8988T (cell line): ENCODE results near the gene ZNF782.
A peak's percentile ranks its signal among the peaks of the same experiment; 100 is the strongest.
"Not testable (repeated sequence)": the region's sequence is repeated elsewhere in the genome, so short reads cannot be mapped to it uniquely, and the experiment has no call there.

ENCODE experiments used
- DNase-seq: peaks from one replicate; pipeline ENCODE4 v3.0.0; 2011

Gene ZNF782

DNA sequence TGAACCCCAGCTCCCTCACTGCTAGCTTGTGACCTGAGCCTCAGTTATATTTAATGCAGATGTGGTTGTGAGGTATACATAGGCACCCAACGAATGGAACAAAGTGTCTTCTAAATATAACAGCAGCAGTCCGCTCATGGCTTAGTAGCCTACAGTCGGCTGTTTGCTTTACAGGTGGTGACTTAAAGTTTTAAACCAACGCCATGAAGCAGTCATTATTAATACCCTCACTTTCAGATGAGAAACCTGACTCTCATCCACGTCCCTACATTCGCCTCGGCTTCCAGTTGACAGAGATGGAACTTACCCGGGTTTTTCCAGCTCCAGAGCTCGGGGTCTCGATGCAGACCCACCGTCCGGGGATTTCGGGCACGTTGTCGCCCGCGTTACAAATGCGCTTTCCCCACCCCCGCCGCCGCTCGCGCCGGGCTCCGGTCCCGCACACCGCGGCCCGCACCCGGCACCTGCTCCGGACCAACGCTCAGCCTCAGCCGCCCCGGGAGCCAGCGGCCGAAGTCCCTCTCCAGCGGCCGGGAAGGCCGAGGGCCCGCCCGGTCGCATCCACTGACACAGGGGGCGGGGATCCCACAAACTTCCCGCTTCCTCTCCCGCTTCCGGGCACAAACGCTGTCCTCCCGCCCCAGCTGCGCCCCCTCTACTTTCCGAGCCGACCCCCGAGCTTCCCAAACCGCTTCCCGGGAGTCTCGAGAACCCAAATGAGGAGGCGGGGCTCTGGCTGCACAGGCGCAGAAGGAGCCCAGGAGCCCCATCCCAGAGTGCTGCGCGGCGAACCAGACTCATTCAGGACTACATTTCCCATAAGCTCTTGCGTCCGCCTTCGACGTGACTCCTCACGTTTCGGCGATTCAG lies at the start of gene ZNF782:
Gene ZNF782, minus strand, starts transcription at position 734 of the 870 bp plus-strand sequence. CDS start 2,553 bp downstream, outside the sequence.
- DNase-seq, result peak; percentile 62

DNA sequence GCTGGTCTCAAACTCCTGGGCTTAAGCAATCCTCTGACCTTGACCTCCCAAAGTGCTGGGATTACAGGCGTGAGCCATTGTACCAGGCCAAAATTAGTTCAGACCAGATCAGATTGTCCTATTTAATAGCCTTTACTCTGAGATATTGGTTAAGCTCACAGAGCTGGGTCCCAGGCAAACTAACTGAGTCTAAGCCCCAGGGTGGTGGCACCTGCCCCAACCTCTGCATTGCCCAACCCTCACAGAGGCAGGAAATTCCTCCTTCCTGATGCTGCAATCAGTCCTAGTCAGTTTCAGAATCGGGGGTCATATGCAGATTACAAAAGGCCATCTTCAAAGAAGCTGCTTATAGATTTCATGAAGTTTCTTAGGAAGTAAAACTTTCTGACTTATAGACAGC lies 45.7 kb upstream of the ZNF782 start:
- DNase-seq, result not testable (repeated sequence)

DNA sequence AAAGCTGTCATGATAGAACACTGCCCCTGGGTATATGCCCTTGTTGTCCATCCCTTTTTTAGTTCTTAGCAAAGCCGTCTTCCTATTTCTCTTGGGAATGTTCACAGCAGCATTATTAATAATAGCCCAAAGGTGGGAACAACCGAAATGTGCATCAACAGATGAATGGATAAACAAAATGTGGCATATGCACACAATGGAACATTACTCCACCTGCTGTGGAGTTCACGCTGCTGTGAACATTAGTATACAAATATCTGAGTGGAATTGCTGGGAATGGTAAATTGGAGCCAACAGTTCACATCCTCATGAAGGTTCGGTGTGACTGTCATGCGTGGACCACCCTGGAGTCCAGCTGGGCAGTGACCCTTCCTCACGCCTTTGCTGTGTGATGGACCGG lies 37.8 kb upstream of the ZNF782 start:
- no peak for DNase-seq

DNA sequence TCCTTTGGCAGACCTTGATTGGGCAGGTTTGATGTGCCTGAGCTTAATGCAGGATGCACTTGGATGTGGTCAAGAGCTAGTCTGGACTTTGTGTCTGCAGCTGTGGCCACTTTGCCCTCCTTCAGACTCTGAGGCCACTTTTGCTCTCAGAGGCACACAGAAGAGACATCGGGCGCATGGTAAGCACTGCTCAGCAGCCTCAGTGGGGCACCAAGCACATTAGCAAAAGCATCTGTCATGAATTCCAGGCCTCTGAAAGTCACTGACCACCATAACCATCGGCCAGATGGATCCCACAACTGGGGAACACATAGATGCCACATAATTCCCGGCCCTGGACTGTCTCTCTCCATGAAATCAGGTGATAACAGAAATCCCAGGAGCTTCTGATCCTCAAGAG lies 34.3 kb upstream of the ZNF782 start:
- DNase-seq, result no peak

DNA sequence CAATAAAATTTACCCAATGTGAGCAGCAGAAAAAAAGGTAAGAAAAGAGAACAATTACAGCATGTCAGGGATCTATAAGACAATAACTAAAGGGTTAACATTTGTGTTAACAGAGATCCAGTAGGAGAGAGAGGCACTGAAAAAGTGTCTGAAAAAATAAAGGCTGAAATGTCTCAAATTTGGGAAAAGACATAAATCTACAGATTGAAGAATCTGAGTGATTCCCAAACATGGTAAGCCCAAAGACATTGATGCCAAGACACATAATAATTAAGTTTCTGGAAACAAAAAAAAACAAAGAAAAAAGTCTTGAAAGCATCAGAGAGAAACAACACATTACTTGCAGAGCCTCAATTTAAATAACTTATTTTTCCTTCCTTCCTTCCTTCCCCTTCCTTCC lies 31.1 kb upstream of the ZNF782 start:
- DNase-seq, result no peak

DNA sequence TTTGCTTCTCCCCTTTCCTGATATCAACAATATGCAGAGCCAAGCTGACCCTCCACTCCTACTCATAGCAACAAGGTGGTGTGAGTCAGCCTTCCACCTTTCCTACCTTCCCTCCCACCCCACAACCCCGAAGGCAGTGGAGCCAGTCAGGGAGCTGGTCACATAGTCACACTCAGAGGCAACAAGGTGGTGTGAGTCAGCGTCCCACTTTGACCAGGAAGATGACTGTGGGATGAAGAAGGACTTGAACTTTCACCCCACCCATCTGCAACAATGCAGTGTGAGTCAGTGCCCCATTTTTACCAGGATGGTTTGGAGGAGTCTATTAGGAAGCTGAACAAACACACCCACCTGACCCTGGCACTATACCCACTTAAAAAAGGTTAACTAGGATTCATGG lies 30.1 kb upstream of the ZNF782 start:
- DNase-seq, result no peak

DNA sequence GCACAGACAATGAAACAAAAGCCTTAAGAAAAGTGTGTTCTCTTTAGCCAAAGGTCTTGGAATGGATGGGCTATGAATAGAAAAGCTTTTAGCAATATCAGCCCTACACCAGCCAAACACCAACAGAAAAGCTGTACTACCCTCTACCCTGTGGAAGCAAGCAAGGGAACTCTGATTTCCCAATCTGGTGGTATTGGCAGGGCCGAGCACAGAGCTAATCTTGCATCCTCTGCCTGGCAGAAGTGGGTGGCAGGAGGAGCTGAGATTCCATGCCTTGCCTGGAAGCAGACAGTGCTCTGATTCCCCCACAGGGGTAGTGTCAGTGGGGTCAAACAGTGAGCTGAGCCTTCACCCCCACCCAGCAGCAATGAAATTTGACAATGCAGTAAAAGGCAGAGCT lies 29.6 kb upstream of the ZNF782 start:
- no peak for DNase-seq

DNA sequence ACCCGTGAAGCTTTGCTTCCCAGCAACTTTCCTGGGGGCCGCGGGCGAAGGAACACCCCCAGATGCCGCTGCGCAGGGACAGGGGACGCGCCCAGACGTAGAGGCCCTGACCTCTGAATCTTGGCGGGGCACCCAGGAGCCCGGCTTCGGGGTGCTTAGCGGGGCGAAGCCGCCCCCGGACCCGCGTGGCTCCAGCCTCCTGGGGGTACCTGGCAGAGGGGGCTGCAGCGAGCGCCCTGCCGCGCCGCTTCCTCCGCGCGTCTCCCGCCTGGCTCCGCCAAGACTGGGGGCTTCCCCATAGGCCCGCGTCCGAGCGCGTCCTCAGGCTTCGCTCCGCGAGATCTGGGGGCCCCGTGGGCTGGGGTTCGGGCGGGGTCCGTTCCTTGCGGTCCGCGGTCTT lies 23.0 kb upstream of the ZNF782 start:
- no peak for DNase-seq

DNA sequence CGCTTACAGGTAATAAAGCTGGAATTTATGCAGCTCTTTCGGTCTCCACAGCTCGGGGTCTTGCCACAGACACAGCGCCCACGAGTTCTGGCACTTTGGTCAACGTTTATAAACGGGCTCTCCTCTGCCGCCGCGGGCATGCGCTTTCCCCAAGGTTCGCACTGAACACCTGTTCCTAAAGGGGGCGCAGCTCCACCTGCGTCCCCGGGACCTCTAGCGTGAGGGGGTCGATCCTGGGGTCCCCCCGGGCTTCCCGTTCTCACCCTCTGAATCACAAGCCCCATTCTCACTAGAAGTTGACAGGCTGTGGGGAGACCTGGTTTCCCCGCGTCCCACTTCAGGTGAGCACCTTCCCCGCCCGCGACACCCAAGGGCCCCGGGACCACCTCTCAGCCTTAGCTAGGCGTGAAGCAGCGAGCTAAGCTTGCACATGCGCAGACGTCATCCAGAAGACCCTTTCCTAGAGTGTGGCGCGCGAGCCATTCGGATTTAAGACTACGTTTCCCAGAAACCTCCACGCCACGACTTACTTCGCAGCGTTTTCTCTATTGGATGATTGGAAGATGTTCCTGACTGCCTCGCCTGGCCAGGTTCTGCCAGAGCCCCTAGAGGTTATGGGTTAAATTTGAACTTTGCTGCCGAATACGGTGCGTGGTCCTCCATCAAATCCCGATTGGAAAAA lies 21.3 kb upstream of the ZNF782 start:
- DNase-seq, result peak; percentile 90

DNA sequence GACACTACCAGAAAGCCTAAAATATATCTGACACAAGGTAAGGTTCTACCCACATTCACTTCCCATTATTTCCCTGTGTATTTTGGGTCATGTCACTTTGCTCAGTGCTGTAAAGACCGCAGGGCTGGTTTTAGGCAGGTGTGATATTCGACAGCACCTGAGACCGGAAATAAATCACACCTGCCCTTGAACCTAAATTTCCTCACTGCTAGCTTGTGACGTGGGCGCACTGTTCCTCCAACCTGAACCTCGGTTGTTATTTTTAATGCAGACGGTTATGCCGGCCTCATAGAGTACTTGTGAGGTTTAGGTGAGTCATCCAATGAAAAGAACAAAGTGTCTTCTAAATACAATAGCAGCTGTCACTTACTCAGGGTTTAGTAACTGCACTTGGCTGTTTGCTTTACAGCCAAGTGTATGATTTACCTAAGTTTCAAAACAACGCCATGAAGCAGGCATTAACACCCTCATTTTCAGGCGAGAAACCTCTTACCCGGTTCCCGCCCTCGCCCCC lies 20.7 kb upstream of the ZNF782 start:
- no peak for DNase-seq

DNA sequence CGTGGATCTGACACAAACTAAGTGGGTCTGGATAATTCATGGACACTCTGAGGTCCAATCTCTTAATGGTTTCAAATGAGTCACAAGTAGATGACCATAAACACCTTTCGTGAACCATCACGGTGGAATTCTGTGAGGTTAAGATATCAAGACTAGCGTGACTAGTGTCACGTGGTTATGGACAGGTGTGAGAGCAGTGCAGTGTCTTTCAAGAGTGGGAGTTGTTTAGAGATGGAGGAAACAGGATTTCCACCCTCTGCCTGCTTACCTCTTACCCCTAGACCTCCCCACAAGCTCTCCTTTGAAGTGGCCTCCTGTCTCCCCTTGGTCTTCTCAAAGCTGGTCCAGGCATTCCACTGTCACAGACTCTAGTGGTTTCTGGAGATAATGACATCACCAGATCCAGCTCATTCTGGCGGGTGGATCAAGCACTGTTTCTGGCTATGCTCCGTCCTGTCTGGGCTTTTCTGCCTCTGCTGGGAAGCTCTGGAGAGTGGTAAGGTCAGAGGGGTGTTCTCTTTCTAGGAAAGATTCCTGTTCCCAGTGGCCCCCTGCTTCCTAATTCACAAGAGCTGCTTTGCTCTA lies 20.0 kb upstream of the ZNF782 start:
- DNase-seq, result no peak

DNA sequence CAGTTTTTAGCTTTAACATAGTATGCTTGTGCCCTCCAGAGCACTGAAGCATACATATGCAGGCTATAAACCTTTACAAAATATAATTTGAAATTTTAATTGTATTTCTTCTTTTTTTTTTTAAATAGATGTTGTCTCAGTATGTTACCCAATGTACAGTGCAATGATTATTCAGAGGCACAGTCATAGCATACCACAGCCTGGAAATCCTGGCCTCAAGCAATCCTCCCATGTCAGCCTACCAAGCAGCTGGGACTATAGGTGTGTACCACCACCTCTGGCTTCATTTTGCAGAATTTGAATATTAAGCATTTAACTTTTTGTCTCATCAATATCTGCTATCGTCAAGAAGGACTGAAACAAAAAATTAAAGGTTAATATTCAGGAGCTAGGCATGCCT lies 16.9 kb upstream of the ZNF782 start:
- DNase-seq, result no peak

DNA sequence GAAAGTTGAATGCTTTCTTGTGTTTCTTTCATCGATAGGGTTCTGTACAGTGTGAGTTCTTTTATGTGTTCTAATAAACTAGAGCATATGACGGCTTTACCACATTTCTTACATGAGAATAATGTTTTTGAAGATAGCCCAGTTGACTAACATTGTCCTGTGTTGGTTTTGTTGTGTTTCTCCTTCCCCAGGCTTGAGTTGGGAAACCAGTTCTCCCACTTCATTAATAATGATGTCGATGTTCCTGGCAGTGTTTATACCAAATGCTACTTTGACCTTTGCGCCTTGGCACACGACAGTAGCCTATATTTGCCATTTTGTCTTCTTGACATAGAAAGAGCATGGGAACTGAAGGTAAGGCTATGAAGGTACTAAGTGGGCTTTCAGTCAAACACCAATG lies 14.4 kb upstream of the ZNF782 start:
- DNase-seq, result no peak

DNA sequence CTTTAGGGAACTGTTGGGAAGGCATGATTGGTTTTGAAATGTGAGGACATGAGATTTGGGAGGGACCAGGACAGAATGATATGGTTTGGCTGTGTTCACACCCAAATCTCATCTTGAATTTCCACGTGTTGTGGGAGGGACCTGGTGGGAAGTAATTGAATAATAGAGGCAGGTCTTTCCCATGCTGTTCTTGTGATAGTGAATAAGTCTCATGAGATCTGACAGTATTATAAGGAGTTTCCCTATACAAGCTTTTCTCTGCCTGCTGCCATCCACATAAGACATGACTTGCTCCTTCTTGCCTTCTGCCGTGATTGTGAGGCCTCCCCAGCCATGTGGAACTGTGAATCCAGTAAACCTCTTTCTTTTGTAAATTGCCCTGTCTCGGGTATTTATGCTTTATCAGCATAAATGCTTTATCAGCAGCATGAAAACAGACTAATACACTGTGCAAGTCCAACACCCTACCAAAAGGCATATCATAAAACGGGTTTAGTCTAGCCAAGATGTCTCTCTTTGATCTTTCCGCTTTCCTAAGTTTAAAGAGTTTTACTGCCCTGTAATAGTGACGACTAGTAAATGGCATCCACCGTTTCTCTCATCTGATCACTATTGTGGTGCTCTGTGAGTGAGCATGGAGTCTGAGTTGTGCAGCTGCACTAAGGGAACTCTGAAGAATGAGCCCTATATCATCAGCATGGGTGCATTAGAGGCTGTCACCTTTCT lies 12.9 kb upstream of the ZNF782 start:
- DNase-seq, result no peak

DNA sequence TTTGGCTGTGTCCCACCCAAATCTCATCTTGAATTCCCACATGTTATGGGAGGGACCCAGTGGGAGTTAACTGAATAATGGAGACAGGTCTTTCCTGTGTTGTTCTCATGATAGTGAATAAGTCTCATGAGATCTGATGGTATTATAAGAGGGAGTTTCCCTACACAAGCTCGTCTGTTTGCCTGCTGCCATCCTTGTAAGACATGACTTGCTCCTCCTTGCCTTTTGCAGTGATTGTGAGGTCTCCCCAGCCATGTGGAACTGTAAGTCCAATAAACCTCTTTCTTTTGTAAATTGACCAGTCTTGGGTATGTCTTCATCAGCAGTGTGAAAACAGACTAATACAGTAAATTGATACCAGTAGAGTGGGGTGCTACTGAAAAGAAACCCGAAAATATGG lies 10.9 kb upstream of the ZNF782 start:
- DNase-seq, result not testable (repeated sequence)

DNA sequence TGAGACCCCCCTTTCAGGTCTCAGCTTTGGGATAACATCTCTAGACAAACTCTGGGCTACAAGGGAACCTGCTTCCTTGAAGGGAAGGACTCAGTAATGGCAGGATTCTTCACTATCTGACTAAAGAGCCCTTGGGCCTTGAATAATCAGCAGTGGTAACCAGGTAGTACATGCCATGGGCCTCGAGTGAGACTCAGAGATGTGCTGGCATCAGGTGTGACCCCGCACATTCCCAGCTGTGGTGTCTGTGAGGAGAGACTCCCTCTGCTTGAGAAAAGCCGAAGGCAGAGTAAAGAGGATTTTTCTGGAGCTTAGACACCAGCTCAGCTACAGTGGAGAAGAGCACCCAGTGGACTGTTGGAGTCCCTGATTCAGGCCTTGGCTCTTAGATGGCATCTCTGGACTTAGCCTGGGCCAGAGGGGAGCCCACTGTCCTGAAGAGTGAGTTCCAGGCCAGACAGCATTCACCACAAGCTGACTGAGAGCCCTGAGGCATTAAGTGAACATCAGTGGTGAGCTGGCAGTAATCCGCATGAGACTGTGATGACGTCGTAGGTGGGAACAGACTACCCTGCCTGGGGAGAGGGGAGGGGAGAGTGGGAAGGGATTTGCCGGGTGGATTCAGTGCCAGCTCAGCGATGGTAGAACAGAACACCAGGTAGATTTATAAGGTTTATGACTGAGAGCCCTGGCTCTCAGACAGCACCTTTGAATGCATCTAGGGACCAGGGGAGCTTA lies 5.3 kb upstream of the ZNF782 start:
- DNase-seq, result no peak

DNA sequence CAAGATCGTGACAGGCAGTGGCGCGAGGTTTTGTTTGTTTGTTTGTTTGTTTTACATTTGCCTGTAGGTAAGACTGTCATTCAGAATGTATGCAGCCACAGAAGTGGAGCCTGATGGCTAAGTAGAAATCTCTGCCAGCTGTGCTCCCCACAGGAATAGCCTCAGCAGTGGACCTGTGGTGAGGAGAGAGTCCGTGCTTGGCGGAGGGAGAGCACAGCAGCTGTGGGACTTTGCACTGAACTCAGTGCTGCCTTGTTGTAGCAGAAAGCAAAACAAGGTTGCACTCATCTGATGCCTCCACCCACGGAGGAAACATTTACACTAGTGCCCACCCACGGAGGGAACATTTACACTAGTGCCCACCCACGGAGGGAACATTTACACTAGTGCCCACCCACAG lies 4.4 kb upstream of the ZNF782 start:
- no peak for DNase-seq

DNA sequence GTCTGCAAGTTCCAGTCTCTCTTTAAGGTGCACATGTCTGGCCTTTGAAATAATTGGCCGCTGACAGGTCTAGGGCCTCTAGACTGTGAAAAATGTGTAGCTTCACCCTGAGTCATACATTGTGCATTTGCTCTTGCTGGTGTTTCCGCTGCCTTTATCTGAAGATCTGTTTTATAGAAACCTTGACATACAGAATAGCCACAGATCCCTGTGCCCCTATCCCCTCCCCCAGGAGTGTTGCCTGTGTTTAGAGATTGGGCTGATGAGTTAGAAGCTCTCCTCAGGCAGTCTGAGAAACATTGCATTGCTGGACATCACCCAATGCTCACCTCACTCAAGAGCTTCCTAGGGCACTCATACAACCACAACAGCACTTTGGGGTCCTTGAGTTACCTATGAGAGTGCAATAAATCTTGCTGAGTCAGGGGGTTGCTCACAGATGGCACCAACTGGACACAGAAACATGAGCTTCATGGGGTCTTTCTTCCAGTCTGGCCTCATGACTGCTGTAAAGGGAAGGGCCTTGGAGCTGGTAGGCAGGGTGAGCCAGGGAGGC lies 3.8 kb upstream of the ZNF782 start:
- no peak for DNase-seq

DNA sequence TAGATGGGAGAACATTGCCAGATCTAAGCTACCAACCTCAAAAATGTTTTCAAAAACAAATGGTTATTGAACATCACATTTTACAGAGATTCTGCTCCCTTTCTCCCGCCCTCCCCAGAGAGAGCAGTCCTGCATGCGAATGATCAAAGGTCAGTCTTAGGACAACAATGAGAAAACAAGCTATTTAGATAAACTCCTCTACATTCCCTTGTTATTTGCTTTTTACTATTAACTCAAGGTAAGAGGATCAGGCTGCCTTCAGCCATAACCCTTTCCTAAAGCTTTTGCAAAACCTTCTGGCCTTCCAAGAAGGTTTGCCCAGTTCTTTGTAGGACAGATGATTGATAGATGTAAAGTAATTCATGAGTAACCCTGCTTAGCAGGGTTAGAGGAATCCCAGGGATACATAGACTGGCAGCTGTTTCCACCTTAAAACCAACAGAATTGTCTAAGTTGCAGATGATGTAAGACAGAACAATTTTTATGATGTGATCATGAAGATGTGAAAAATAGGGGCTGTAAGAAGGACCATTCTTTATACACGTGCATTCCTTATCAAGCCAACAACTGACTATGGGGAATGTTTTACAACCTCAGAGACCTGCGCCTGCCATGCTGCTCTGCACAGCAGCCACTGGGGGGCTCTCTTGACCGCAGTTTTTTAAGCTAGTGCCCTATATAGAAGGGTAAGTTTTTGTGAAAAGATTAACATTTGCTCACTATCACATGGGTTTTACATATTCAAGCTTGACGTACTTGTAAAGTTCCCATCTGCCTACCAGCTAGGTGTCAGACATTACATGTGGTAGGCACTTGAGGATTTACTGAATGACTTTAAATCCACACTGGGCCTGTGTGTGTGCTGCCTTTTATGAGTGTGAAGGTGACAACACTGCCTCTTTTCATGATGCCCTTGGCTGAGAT lies 2.3 kb upstream of the ZNF782 start:
- no peak for DNase-seq

DNA sequence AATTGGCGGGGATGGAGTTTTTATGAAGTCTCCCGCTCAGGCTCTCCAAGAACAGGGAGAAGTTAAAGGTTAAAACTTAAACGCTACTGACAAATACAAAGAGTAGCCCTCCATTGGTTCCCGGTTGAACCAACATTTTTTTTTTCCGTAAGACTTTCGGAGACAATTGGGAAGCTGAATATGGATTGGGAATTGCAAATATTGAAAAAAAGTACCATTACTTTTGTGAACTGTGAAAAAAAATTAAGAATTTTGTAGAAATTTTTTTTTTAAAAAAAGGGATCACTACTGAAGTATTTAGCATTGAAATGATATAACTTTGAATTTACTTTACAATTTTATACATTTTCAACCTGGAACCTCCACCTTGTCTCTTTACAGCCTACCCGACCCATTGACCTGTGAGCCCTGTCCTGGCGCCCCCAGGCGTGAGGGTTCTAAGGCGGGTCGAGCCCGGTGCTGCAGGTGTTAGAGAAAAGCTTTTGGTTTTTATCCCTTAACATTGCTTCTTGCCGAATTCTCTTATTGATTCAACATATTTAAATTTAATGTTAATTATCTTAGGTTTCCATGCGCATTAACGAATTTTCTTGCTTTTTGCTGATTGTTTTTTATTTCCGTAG lies 448 bp upstream of the ZNF782 start:
- no peak for DNase-seq
